HG03565 (cell line): ENCODE data around the gene SLC35F3.

Experiments
- ATAC-seq: cut with Tn5 transposase; IDR thresholded peaks from one replicate; pipeline ENCODE4 v1.9.1; 2021; ENCODE audit warnings: mild to moderate bottlenecking, moderate library complexity; ENCODE audit not compliant: unreplicated experiment

SLC35F3 gene

GRCh38 chr1:234019387-234019786 lies 114.9 kb downstream of the SLC35F3 start:
- no peak for ATAC-seq

- no peak for ATAC-seq
Observed at GRCh38 chr1:234022302-234022701, 117.8 kb downstream of the SLC35F3 start.

- ATAC-seq = no peak
Observed at GRCh38 chr1:234039603-234040002, 135.1 kb downstream of the SLC35F3 start.

GRCh38 chr1:234040446-234041317 lies 136.2 kb downstream of the SLC35F3 start:
- no peak for ATAC-seq

GRCh38 chr1:234044079-234044478 lies 139.6 kb downstream of the SLC35F3 start:
- ATAC-seq = no peak

- no peak for ATAC-seq
Observed at GRCh38 chr1:234047123-234047522, 142.6 kb downstream of the SLC35F3 start.

GRCh38 chr1:234062166-234062565 lies 157.7 kb downstream of the SLC35F3 start:
- ATAC-seq = no peak

- ATAC-seq = peak; percentile 43
Observed at GRCh38 chr1:234065794-234066447, 161.4 kb downstream of the SLC35F3 start.

- ATAC-seq = no peak
Observed at GRCh38 chr1:234067581-234068337, 163.3 kb downstream of the SLC35F3 start.

GRCh38 chr1:234069760-234070159 lies 165.3 kb downstream of the SLC35F3 start:
- ATAC-seq = no peak

- ATAC-seq = no peak
Observed at GRCh38 chr1:234072793-234073192, 168.3 kb downstream of the SLC35F3 start.

- no peak for ATAC-seq
Observed at GRCh38 chr1:234078143-234078542, 173.7 kb downstream of the SLC35F3 start.

- no peak for ATAC-seq
Observed at GRCh38 chr1:234079896-234080295, 175.4 kb downstream of the SLC35F3 start.

- ATAC-seq = no peak
Observed at GRCh38 chr1:234083460-234083859, 179.0 kb downstream of the SLC35F3 start.

- no peak for ATAC-seq
Observed at GRCh38 chr1:234089396-234089795, 184.9 kb downstream of the SLC35F3 start.

- ATAC-seq = no peak
Observed at GRCh38 chr1:234090212-234091064, 186.0 kb downstream of the SLC35F3 start.

- ATAC-seq = no peak
Observed at GRCh38 chr1:234091065-234091401, 186.6 kb downstream of the SLC35F3 start.

- no peak for ATAC-seq
Observed at GRCh38 chr1:234091876-234092275, 187.4 kb downstream of the SLC35F3 start.

GRCh38 chr1:234093107-234093506 lies 188.6 kb downstream of the SLC35F3 start:
- no peak for ATAC-seq

GRCh38 chr1:234093741-234094140 lies 189.3 kb downstream of the SLC35F3 start:
- no peak for ATAC-seq

GRCh38 chr1:234094172-234094571 lies 189.7 kb downstream of the SLC35F3 start:
- ATAC-seq = no peak
